ENCODE measurements around the gene EPHB1.

The EPHB1 gene

GRCh38 chr3:135128818-135129217 is 333.8 kb downstream of the EPHB1 start:
- no peak for DNase-seq (ENCODE audit: low read depth in 2 of 2)

DNA sequence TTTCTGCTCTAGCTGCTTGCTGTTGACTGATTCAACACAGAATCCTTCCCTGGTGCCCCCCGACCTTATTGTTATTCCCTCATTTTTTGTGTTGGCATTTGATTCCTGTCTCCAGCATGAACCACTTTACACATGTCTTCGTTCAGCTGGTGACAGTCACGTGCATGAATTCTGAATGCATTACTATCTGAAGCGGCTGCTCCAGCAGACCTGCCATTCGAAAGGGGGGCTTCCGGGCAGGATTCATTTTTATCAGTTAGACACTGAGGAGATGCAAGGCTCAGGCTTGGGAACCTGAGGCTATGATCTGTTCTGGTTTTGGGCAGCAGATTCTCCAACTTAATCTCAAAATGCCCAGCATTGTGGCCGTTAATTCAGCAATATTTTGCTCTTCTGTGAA is 336.2 kb downstream of the EPHB1 start:
- DNase-seq (ENCODE audit: low read depth in 2 of 2): no peak

DNA sequence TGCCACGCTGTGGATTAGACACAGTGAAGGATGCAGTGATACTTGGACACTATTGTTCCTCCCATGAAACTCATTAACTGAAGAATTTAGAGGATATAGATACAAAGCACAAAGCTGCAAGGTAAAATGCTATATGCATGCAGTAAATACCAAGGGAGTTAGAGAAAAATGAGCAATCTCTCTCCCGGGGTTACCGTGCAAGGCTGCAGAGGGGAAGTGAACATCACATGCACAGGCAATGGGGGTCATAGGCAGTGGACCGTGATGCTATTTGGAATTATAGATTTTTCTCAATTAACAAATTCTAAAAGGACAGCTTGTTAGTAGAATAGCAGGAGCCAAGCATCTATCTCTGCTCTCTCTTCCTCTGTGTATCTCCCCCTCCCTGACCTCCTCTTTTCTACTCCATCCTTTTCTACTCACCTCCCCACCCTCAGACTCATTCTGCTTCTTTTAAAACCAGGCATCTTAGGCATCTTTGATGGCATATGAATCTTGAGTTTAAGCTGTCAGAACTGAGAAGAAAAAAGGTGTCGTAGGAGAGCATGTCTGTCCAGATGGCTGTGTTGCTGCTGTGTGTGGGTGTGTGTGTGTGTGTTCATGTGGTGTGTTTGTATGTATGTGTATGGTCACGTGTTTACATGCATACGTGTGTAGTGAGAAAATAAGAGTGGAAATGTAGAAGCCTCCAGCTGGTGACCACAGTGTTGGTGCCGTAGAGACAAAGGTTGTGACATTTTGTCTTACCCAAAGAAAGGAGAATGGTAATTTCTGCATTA is 339.0 kb downstream of the EPHB1 start:
- DNase-seq (ENCODE audit: low read depth in 2 of 2): no peak

DNA sequence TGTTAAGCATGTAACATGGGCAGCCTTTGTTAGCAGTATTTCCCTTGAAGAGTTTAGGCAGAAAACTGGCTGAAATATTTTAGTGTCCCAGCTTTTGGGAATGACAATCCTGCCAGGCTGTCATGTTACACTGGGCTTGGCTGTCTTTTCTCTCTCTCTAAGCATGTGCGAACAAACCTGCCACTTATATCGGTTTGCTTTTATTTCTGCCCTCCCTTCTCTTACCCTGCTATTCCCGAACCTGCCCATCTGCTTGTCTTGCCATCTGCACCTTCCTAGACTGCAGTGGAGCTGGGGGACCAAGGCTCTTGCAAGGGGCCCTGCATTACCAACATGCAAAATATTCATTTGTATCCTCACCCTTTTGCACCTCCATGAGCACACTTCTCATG is 339.6 kb downstream of the EPHB1 start:
- no peak for DNase-seq (ENCODE audit: low read depth in 2 of 2)

- no peak for DNase-seq (ENCODE audit: low read depth in 2 of 2)
Observed at GRCh38 chr3:135135445-135135844, 340.4 kb downstream of the EPHB1 start.

DNA sequence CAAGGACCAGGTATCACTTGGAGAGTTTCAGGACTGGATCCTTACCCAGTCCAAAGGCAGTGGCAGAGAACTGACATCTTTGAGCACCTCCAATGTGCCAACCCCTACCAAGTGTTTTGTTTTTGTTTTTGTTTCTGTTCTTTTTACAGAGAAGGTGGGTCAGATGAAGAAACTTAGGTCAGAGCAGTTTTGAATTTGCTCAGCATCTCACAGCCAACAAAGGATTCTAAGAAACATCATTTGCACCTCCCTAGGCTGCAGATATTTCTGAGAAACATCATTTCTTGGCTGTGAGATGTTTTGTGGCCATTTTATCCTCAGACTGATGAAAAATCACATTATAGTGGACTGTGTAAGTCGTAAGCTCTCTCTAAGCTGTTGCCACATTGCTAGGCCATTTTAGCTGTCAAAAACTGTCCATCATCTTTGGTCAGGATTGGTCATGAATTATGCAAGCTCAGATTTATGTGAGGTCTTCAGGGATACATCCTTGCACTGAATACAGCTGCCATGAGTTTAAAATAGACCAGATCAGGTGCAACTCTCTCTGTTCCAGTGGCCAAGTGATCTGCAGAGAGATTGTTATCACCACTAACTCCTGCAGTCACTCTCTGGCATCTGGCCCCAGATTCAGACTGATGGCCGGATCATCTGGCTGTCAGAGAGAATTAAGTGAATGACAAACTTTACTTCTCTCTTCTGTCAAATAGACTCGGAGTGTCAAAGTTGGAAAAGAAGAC is 341.5 kb downstream of the EPHB1 start:
- DNase-seq (ENCODE audit: low read depth in 2 of 2): no peak

GRCh38 chr3:135137296-135137695 is 342.2 kb downstream of the EPHB1 start:
- DNase-seq (ENCODE audit: low read depth in 2 of 2): no peak

DNA sequence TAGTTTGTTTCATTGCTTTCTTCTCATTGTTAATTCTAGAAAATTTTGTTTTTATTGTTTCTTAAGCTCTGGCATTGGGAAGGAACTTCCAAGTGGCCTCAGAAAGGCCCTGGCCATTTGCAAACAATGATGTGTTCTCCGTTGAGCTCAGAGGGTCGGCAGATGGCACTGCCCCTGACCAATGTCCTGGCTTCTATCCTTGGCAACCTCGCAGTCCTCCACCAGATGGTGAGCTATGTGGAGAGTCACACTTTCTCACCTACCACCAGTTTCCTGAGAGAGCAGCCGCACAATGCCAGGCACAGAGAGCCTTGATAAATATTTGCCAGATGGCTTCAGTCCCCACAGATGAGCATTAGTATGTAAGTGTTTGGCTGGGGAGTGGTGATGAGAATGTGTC is 343.7 kb downstream of the EPHB1 start:
- no peak for DNase-seq (ENCODE audit: low read depth in 2 of 2)

GRCh38 chr3:135140591-135140990 is 345.5 kb downstream of the EPHB1 start:
- DNase-seq (ENCODE audit: low read depth in 2 of 2): no peak

DNA sequence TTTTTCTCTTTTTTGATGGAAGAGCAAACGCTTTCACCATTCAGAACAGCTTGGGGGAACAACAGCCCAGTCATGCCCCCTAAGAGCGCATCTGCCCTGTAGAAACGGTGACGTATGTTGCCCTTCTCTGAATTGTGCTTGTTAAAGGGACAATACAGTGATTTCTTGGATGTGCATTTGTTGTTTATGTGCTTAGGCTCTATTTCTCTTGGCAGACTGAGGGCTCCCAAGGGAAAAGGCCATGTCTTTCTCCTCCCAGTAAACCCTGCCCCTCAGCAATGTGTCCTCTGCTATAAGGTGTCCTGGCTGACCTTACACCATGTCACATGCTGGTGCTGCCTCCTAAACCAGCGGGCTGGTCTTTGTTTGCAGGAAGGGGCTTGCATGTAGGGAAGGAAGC is 346.1 kb downstream of the EPHB1 start:
- DNase-seq (ENCODE audit: low read depth in 2 of 2): no peak

DNA sequence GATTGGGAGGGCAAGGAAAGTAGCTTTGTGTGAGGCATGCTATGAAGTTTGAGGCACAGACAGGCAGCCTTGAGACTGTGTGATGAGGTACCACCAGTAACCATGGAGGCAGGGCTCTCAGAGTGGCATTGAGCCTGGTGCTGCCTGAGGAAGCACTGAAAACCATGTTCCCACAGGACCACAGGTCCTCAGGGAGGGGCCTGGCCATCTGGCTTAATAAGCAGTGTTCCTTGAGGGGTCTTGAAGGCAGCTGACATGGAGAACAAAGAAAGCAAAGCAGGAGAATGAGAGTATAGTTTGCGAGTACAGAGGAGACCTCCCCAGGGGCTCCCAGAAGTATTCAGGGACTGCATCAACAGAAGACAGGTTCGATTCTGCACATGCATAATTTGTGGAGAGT is 346.6 kb downstream of the EPHB1 start:
- no peak for DNase-seq (ENCODE audit: low read depth in 2 of 2)

GRCh38 chr3:135142530-135142929 is 347.5 kb downstream of the EPHB1 start:
- no peak for DNase-seq (ENCODE audit: low read depth in 2 of 2)

DNA sequence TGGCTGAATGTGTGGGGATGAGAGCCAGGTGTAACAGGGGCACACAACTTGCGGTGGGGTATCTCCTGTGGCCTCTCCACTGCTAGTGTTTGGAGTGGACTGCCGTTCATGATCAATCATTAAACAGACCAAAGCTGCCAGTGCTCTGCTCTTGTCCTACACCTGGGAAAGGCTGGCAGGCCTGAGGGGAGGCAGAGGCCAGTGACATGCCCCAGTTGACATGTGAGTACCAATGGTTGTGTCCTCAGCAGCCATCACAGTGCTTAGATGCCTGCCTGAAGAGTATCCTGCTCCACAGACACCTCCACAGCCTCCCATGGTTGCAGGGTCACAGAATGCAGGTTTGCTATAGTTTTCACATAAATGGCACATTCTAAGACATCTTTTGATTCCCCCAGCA is 348.4 kb downstream of the EPHB1 start:
- no peak for DNase-seq (ENCODE audit: low read depth in 2 of 2)

GRCh38 chr3:135145581-135145980 is 350.5 kb downstream of the EPHB1 start:
- DNase-seq (ENCODE audit: low read depth in 2 of 2): no peak

- DNase-seq (ENCODE audit: low read depth in 2 of 2): no peak
Observed at GRCh38 chr3:135147657-135148056, 352.6 kb downstream of the EPHB1 start.

GRCh38 chr3:135148398-135149020 is 353.4 kb downstream of the EPHB1 start:
- DNase-seq (ENCODE audit: low read depth in 2 of 2): no peak

DNA sequence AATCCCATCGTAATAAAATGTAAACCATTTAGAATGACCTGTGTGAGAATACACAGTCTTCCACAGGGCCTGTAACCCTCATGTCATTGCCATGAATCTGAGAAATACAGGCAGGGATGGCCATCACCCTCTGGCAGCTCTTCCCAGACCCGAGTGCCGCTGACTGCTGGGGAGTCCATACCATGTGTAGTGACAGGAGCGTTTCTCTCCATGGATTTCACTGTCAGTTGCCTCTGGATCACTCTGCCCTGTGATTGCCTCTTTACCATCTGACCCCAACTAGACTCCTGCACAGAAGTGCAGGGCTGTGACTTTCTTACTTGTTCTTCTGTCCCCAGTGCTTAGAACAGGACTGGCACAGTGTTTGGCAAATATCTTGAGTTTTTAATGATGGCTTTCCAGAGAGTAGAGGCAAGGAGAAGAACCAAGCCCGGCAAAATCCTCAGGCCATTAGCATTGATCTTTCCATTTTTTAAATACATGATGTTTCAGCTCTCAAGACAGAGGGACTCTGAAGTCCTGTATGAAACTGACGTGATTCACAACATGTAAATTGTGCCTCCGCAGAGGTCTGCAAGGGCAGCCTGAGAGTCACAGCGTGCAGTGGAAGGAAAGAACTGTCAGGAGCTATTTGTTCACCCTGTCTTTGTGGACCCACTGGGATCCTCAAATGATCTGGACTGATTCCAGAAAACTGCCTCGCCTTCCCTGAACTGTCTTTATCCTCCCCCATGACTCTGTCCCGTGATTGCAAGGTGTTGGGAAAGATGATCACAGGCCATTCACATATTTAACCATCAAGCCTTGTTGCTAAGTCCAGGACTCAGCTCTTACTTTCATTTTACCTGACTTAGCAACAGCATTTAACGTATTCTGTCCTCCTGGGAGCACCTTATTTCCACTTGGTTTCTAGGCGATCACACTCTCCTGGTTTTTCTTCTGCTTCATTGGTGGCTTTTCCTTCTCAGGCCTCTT is 354.9 kb downstream of the EPHB1 start:
- no peak for DNase-seq (ENCODE audit: low read depth in 2 of 2)

- no peak for DNase-seq (ENCODE audit: low read depth in 2 of 2)
Observed at GRCh38 chr3:135154186-135154585, 359.1 kb downstream of the EPHB1 start.

DNA sequence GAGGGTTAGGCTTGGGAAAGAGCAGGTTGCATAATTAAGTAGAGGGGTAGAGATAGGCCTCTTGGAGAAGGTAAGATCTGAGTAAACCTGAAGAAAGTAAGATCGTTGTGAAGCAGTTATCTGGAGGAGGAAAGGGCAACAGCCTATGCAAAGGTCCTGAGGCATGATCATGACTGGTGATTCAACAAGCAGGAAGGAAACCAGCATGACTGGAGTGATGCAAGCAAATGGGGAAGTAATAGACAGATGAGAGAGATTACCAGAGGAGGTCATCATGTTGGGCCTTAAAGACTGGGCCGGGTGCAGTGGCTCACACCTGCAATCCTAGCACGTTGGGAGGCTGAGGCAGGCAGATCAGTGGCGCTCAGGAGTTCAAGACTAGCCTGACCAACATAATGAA is 360.2 kb downstream of the EPHB1 start:
- no peak for DNase-seq (ENCODE audit: low read depth in 2 of 2)

GRCh38 chr3:135155791-135156190 is 360.7 kb downstream of the EPHB1 start:
- DNase-seq (ENCODE audit: low read depth in 2 of 2): no peak

DNA sequence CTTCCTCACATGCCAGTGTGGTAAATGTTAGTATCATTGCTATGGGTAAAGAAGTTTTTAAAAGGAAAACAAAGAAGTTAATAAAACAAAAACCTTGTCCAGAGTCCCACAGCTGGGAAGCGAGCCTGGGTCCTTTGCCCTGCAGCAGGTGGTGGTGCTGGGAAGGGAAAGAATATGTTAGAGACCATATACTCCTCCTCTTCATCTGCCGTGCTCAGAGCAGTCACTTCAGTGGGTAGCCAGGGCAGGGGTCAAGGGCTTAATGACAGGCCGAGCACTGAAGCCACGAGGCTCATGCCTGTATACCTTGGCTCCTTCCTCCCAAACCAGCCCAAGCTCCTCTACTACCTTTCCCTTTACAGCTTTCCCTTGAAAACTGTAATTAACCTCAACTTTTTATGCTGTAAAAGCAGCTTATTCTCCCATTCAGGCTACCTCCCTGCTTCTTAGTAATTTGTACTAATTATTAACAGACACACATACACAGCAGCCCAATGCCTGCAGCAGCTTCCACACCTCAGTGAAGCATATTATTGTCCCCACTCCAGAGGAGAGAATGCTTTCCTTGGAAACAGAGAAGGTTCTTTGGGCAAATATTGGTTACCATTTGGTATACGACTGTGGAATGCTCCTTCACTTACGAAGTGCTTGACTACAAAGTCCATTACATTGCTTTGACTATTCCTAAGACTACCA is 362.1 kb downstream of the EPHB1 start:
- no peak for DNase-seq (ENCODE audit: low read depth in 2 of 2)

Measured in stimulated activated CD4-positive, alpha-beta T cell treated with anti-CD3 and anti-CD28 coated beads, Interleukin-1b, Interleukin-23, amount 100 ng/mL, for 1 hour (primary cell).